Measurements from ENCODE around the gene ARHGAP21. TPM values are rescaled to one million over a fixed set of nuclear protein-coding genes. Genes with fewer than 3 reads are reported as not detected.
"Not testable (repeated sequence)": the region's sequence is repeated elsewhere in the genome, so short reads cannot be mapped to it uniquely, and the experiment has no call there.

The ARHGAP21 gene
- total RNA-seq = 10 to 100 TPM; 29.1 to 71.9 (median 49.7) TPM
- 10 to 100 TPM; 20.8 to 40.6 TPM for polyA plus RNA-seq
- long read RNA-seq, donor 1, partial matches to known transcripts = 9 of 14 reads
- long read RNA-seq, donor 1, other reads (novel, unspliced or antisense) = 4 of 14 reads
- long read RNA-seq, donor 2, partial matches to known transcripts = 1 of 6 reads
- long read RNA-seq, donor 2, other reads (novel, unspliced or antisense) = 5 of 6 reads
- long read RNA-seq, donor 3, partial matches to known transcripts = 8 of 22 reads
- long read RNA-seq, donor 3, other reads (novel, unspliced or antisense) = 14 of 22 reads

- intact Hi-C loops (cut with DNase I) = loop anchor here in 9 of 10 donors (1.0 to 10.0 kb wide), 15 partner anchors 37 to 361 kb away; partner anchors contain the start of genes ENKUR (in 5 of the 9), PRTFDC1 (in 5 of the 9) and THNSL1 (in 5 of the 9)
- DNase-seq (peak; percentile 75 to 86 (median 81)), ATAC-seq (peak; percentile 29 to 63 (median 52))
- Histone ChIP-seq H3K4me3 (peak within 1 kb of the TSS; percentile 72 to 96 (median 86)), H3K9me3 (no peaks in the 10 kb centered on the region), H3K36me3 (no peaks in the 10 kb centered on the region), H3K4me1 (peaks cover 0 to 40% (median 29%) of the 10 kb centered on the region in 12 donors), H3K27me3 (no peaks in the 10 kb centered on the region), H3K27ac (peak within 1 kb of the TSS; percentile 95 to 99 (median 98))
- WGBS, 4 donors = 0 to 1% (median 0%) methylated on average over 26 to 46 of the region's 46 CpGs
- TF ChIP-seq CTCF (IDR thresholded peaks at IDR 0.05) (peak in 2 of 12 donors; percentile 3 to 21), POLR2A (IDR thresholded peaks at IDR 0.05) (no peak)
Measured at GRCh38 chr10:24723788-24724380, at the start of gene ARHGAP21. ARHGAP21 (minus strand) TSS chr10:24723887; CDS start chr10:24721899, 1,988 bp downstream.

- intact Hi-C loops (cut with DNase I) = no loop called here
- ATAC-seq (no peak), DNase-seq (no peak)
- Histone ChIP-seq H3K27ac (no peak overlapping the region), H3K27me3 (no peaks in the 10 kb centered on the region), H3K36me3 (no peaks in the 10 kb centered on the region), H3K4me3 (no peak overlapping the region), H3K4me1 (no peaks in the 10 kb centered on the region), H3K9me3 (no peaks in the 10 kb centered on the region)
- no peak for TF ChIP-seq CTCF (IDR thresholded peaks at IDR 0.05)
- TF ChIP-seq POLR2A (IDR thresholded peaks at IDR 0.05) = no peak
- WGBS, 4 donors = 93 to 100% (median 95%) methylated on average over 1 of the region's 1 CpG
Measured at GRCh38 chr10:24771943-24772694, 48.4 kb upstream of the ARHGAP21 start.

- H3K27me3 ChIP-seq; ATAC-seq; H3K36me3 ChIP-seq; intact Hi-C loops (cut with DNase I); H3K9me3 ChIP-seq; H3K4me1 ChIP-seq; H3K27ac ChIP-seq; H3K4me3 ChIP-seq; DNase-seq: not testable (repeated sequence)
- 0 to 45% (median 20%) methylated on average over 1 of the region's 1 CpG for WGBS, 4 donors
Measured at GRCh38 chr10:24764991-24765390, 41.3 kb upstream of the ARHGAP21 start.

- ATAC-seq (no peak), DNase-seq (no peak)
- H3K36me3 ChIP-seq = no peaks in the 10 kb centered on the region
- no peak overlapping the region for H3K27ac ChIP-seq
- intact Hi-C loops (cut with DNase I) = no loop called here
- WGBS, 4 donors = 27 to 31% (median 28%) methylated on average over 2 of the region's 2 CpGs
- peaks cover 0 to 7% (median 0%) of the 10 kb centered on the region in 12 donors for H3K9me3 ChIP-seq
- no peaks in the 10 kb centered on the region for H3K27me3 ChIP-seq
- peaks cover 0 to 7% (median 0%) of the 10 kb centered on the region in 12 donors for H3K4me1 ChIP-seq
- no peak overlapping the region for H3K4me3 ChIP-seq
- TF ChIP-seq CTCF (IDR thresholded peaks at IDR 0.05) = no peak
- no peak for TF ChIP-seq POLR2A (IDR thresholded peaks at IDR 0.05)
Measured at GRCh38 chr10:24762966-24763623, 39.4 kb upstream of the ARHGAP21 start.

All from heart left ventricle (tissue), 16 donors.